HAP-1 (cell line): ENCODE results near the gene CACNA1C.

Source experiments
- DNase-seq, 2 experiments: peaks; one replicate each; pipeline ENCODE4 v3.0.0-alpha.2; 2016 to 2020; ENCODE audit warnings: low spot score in 2 of 2
- H3K27me3 ChIP-seq: fragments of 250-450 bp; sonication (Bioruptor Pico); 2 replicates; pipeline ENCODE4 v1.5.1; 2020; ENCODE audit warnings: low read depth, mild to moderate bottlenecking, moderate library complexity
- H3K36me3 ChIP-seq: fragments of 250-450 bp; sonication (Bioruptor Pico); replicated peaks from 2 replicates; pipeline ENCODE4 v1.5.1; 2020; ENCODE audit warnings: mild to moderate bottlenecking
- H3K4me1 ChIP-seq: fragments of 250-450 bp; sonication (Bioruptor Pico); 2 replicates; pipeline ENCODE4 v1.5.1; 2020; ENCODE audit warnings: mild to moderate bottlenecking
- H3K4me3 ChIP-seq: fragments of 250-450 bp; sonication (Bioruptor Pico); 2 replicates; pipeline ENCODE4 v1.5.1; 2020; ENCODE audit warnings: mild to moderate bottlenecking, moderate library complexity
- H3K9me3 ChIP-seq: fragments of 250-450 bp; sonication (Bioruptor Pico); 2 replicates; pipeline ENCODE4 v1.5.1; 2020; ENCODE audit warnings: mild to moderate bottlenecking, moderate library complexity
- in situ Hi-C: fragments of 300-500 bp; cut with MboI; formaldehyde crosslinking; loops from 3 replicates; pipeline ENCODE4 v1.14.3; 2020; ENCODE audit warnings: low sequenced_read_pairs, inconsistent platforms, mixed read lengths

Gene CACNA1C

DNA sequence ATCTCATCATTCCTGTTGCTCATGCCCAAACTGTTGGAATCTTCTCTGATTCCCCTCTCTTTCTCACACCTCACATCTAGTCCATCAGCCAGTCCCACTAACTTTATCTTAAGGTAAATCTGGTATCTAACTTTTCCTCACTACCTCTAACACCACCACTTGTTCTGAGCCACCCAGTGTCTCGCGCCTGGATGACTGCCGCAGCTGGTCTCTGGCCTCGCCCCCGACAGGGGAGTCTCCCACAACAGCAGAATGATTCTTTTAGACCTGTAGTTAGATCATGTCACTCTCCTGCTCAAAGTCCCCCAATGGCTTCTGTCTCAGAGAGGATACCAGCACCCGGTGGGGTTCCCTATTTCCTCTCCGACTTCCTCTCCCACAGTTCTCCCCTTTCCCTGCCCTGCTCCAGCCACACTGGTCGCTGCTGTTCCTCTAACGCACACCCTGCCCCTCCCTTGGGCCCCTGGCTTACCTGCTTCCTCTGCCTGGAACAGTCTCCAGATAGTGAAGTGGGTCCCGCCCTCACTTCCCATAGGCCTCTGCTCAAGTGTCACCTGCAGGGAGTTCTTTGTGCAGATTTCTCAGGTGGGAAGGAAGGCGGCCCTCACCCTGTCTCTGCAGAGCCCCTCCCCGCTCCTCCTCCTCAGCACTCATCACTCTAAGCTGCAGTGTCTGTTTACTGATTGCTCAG, 403.5 kb downstream of the CACNA1C start:
- DNase-seq = no peak
- in situ Hi-C loops = no loop called here
- no peaks in the 10 kb centered on the region for H3K4me1 ChIP-seq
- no peaks in the 10 kb centered on the region for H3K36me3 ChIP-seq
- H3K27me3 ChIP-seq = no peaks in the 10 kb centered on the region
- H3K4me3 ChIP-seq = no peak overlapping the region
- H3K9me3 ChIP-seq = no peaks in the 10 kb centered on the region

DNA sequence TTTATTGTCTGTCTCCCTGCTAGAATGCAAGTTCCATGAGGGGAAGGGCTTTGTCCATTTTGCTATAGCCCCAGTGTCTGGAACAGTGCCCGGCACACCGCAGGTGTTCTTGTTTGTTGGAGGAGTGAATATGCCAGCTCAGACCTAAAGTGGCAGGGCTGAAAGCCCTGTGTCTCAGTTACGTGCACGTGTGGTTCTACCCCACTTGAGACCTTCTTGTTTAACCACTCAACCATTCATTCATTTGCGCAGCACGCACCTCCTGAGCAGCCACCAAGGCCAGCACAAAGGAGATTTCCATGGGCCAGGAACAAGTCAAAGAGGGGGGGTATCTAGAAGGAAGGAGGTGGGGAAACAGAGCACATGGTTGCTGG, 404.0 kb downstream of the CACNA1C start:
- DNase-seq = no peak
- Histone ChIP-seq H3K4me3 (no peak overlapping the region), H3K4me1 (no peaks in the 10 kb centered on the region), H3K27me3 (no peaks in the 10 kb centered on the region), H3K9me3 (no peaks in the 10 kb centered on the region), H3K36me3 (no peaks in the 10 kb centered on the region)
- in situ Hi-C loops = no loop called here

DNA sequence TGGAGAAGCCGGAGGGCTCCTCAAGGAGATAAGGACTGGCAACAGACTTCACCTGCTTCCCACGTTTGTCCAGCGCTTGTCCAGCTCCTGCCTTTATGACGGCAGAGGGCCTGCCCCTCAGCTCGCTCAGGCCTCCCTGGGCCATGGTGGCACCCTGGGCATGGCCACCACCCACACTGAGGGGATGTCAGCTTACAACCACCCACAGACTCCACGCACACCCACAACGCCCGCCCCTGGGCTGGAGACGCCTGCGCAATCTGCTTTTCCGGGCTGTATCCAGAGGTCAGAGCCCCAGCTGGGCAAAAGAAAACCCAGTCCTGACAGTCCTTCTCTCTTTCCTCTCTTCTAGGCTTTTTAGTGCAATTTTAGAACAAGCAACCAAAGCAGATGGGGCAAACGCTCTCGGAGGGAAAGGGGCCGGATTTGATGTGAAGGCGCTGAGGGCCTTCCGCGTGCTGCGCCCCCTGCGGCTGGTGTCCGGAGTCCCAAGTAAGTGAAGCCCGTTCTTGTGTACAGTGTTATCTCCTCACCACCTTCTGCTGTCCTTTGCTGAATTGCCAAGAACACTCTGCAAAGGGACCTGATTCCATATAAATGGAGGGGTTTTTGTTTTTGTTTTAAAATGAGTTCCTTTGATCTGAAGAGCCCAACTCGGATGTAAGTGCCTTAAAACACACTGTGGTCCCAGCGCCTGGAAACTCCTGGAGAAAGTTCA, 404.6 kb downstream of the CACNA1C start:
- DNase-seq = no peak

DNA sequence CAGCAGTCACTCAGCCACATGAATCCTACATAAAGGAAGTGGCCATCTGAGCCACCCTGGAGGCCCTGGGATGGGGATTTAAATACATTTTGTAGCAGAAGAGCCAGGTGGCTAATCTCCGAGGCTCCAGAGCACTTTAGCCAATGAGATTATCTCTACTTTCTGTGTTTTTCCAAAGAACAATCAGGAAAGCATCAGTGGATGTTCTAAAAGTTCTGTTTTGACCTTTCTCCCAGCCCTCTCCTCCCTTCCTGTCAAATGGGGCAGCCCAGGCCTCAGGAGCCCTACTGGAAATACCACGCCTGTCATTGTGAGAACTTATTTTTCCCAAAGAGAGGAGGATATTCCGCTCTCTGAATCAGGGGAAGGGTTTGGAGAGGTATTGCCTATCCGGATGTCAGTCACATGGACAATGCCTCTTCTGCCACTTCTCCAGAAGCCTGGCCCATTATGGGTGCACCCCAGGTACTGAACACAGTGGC, 405.2 kb downstream of the CACNA1C start:
- Histone ChIP-seq H3K9me3 (no peaks in the 10 kb centered on the region), H3K36me3 (no peaks in the 10 kb centered on the region), H3K27me3 (no peaks in the 10 kb centered on the region), H3K4me3 (no peak overlapping the region), H3K4me1 (no peaks in the 10 kb centered on the region)
- no peak for DNase-seq
- in situ Hi-C loops = no loop called here

More for the DNA sequence above, 404.6 kb downstream of the CACNA1C start:
- Histone ChIP-seq H3K36me3 (no peaks in the 10 kb centered on the region), H3K4me1 (no peaks in the 10 kb centered on the region), H3K9me3 (no peaks in the 10 kb centered on the region), H3K4me3 (no peak overlapping the region), H3K27me3 (no peaks in the 10 kb centered on the region)
- in situ Hi-C loops = no loop called here

DNA sequence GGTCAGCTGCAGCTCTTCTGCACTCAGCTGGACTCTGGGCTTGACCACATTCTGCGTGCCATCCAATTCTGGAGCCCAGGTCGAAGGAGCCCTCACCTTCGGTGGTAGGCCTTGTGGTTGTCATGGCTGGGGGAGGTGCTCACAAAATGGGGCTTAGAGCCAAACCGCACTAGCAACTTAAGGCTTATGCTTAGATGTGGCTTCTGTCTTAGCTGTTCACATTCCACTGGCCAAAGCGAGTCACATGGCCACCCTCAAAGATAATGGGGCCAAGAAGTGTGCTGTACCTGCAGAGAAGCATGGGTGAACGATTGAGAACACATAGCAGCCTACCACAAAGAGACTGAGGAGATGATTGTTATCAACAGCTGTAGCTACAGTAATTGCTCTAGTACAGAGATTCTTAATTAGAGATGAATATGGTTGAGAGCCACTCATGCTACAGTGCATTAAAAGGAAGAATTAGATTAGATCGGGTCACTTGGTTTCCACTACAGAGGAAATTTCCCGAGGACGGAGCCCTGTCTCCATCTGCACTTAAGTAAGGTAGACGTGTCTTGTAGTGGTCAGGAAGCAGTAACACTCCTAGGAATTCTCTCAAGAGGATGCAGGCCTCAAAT, 407.4 kb downstream of the CACNA1C start:
- in situ Hi-C loops = no loop called here
- H3K27me3 ChIP-seq = no peaks in the 10 kb centered on the region

DNA sequence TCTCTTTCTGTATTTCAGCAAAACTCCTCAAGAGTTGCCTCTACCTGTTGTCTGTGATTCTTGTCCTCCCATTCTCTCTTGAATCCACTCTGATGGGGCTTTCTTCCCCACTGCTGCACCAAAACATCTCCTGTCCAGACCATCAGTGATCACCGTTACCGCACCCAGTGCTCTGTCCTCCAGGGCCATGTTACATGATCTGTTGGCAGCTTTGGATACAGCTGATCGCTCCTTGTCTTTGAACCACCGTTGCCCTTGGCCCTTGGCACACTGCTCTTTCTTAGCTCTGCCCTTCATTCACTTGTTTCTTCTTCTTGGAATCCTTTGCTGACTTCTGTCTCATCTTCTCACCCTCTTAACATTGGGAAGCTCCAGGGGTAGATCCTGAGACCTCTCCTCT, 408.3 kb downstream of the CACNA1C start:
- H3K4me3 ChIP-seq = no peak overlapping the region
- no peaks in the 10 kb centered on the region for H3K36me3 ChIP-seq
- no peaks in the 10 kb centered on the region for H3K9me3 ChIP-seq
- in situ Hi-C loops = no loop called here
- no peaks in the 10 kb centered on the region for H3K27me3 ChIP-seq
- H3K4me1 ChIP-seq = no peaks in the 10 kb centered on the region
- DNase-seq = no peak

More for the DNA sequence above, 407.4 kb downstream of the CACNA1C start:
- Histone ChIP-seq H3K36me3 (no peaks in the 10 kb centered on the region), H3K4me1 (no peaks in the 10 kb centered on the region), H3K9me3 (no peaks in the 10 kb centered on the region), H3K4me3 (no peak overlapping the region)
- no peak for DNase-seq

DNA sequence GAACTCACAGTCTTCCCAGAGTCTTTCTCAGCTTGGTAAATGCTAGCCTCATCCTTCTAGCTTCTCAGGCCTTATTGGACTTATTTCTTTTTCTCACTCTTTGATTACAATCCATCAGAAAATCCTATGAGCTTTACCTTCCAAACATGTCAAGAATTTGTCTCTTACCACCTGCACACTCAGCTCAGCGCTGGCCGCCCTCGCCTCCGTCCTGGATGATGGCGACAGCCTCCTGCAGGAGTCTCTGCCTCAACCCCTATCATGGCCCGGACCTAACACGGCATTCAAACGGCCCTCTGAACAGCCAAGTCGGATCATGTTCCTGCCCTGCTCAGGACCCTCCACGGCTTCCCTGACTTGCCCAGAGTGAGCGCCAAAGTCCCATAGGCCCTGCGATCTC, 408.9 kb downstream of the CACNA1C start:
- no peak for DNase-seq
- in situ Hi-C loops = no loop called here
- Histone ChIP-seq H3K27me3 (no peaks in the 10 kb centered on the region), H3K4me1 (no peaks in the 10 kb centered on the region), H3K36me3 (no peaks in the 10 kb centered on the region), H3K9me3 (no peaks in the 10 kb centered on the region), H3K4me3 (no peak overlapping the region)

DNA sequence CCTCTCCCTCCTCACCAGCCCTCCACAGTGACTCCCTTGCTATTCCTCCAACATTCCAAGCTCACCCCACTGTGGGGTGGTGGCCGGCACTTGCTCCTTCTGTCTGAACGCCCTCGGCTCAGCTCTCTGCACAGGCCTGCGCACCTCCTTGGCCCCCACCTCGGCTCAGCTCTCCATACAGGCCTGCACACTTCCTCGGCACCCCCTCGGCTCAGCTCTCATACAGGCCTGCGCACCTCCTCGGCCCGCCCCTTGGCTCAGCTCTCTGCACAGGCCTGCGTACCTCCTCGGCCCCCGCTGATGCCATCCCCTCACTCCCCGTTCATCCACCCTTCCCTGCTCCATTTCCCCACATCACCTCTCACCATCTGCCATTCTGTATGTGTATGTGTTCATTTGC, 409.3 kb downstream of the CACNA1C start:
- in situ Hi-C loops = no loop called here
- Histone ChIP-seq H3K27me3 (no peaks in the 10 kb centered on the region), H3K9me3 (no peaks in the 10 kb centered on the region), H3K4me3 (no peak overlapping the region), H3K4me1 (no peaks in the 10 kb centered on the region), H3K36me3 (no peaks in the 10 kb centered on the region)
- no peak for DNase-seq

DNA sequence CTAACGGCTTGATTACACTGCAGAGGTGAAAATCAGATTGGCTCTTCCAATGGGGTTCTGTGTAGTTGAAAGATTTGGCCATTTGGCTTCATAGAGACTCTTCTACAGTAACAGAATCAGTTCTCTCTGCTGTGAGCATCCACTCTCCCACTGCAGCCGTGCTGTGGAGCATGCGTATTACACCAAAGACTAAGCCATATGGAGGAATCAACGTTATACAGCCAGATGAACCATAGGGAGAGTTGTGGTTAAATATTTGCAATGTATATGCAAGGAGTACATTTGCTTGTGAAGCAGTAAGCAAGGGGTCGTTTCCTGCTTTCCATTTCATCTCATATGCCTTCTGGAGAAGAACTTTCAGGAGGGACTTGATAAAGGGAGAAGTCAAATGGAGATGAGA, 410.9 kb downstream of the CACNA1C start:
- in situ Hi-C loops = no loop called here

DNA sequence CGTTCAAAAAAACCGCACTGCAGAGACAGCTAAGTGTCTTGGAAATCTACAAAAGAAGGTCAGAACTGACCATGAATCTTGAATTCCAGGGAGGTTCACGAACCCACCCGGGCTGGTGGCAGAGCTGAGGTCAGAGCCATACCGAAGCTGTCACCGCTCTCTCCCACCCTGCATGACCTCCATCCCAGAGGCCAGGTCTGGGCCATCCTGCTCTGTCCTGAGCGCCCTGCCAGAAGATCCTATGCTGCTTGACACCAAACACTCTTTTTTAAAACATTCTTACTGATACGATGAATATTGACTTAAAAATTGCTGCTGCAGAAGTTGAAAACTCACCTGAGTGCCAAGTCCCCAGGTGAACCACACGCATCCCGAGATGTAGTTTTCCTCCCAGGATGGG, 412.9 kb downstream of the CACNA1C start:
- in situ Hi-C loops = no loop called here
- H3K27me3 ChIP-seq = no peaks in the 10 kb centered on the region
- no peaks in the 10 kb centered on the region for H3K36me3 ChIP-seq
- no peaks in the 10 kb centered on the region for H3K4me1 ChIP-seq
- H3K9me3 ChIP-seq = no peaks in the 10 kb centered on the region
- DNase-seq = no peak
- H3K4me3 ChIP-seq = no peak overlapping the region

More for the DNA sequence above, 410.9 kb downstream of the CACNA1C start:
- no peak for DNase-seq
- no peak overlapping the region for H3K4me3 ChIP-seq
- no peaks in the 10 kb centered on the region for H3K4me1 ChIP-seq
- H3K9me3 ChIP-seq = no peaks in the 10 kb centered on the region
- no peaks in the 10 kb centered on the region for H3K36me3 ChIP-seq
- no peaks in the 10 kb centered on the region for H3K27me3 ChIP-seq

DNA sequence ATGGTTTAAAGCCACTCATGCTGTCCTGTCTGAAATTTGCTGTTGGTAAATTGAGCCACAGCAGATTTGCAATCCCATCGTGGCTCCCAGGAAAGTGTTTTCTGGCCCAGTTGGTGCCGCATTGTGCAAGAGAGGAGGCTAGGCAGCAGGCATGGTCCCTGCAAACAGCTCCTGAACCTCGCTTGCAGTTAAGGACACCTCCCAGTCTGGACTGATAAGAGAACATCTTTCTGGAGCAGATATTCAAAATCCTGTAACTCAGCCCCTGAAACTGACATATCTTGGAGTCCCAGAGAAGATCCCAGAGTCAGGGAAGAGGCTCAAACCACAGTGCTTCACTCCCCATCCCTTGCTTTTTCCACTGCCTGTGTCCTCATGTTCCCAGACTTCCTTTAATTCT, 413.4 kb downstream of the CACNA1C start:
- Histone ChIP-seq H3K4me1 (no peaks in the 10 kb centered on the region), H3K27me3 (no peaks in the 10 kb centered on the region), H3K9me3 (no peaks in the 10 kb centered on the region), H3K36me3 (no peaks in the 10 kb centered on the region), H3K4me3 (no peak overlapping the region)
- no peak for DNase-seq
- in situ Hi-C loops = no loop called here

DNA sequence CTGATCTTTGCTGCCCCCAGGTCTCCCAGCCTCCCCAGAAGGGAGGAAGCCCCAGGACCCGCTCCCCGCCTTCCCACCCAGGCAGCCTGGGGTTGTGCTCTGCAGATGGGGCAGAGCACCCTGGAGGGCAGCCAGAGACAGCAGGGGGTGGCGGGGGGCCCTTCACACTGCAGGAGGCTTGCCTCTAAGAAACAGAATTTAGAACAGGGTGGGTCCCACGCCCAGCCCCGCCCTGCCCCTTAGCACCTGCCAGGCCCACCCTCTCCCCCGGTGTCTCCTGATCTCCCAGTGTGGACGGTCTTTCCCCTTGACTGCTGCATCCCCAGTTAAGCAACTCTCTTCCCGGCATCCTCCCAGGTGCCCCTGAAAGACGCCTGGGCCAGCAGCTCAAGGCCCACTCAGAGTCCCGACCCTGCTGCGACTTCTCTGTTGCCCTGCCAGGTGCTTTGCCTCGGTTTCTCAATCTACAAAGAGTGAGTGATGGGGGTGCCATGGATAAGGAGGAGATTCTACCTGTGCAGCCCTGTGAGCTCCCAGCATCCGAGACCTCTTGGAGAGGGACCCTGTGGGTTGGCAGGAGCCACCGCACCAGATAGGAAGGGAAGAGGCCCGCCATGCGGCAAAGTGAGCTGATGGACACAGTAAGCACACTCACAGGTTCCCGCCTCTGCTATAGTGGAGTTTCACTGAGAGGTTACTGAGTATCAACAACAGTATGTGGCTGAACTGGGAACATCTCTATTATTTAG, 414.8 kb downstream of the CACNA1C start:
- Histone ChIP-seq H3K4me1 (no peaks in the 10 kb centered on the region), H3K27me3 (no peaks in the 10 kb centered on the region), H3K4me3 (no peak overlapping the region), H3K9me3 (no peaks in the 10 kb centered on the region), H3K36me3 (no peaks in the 10 kb centered on the region)
- in situ Hi-C loops = no loop called here
- no peak for DNase-seq

DNA sequence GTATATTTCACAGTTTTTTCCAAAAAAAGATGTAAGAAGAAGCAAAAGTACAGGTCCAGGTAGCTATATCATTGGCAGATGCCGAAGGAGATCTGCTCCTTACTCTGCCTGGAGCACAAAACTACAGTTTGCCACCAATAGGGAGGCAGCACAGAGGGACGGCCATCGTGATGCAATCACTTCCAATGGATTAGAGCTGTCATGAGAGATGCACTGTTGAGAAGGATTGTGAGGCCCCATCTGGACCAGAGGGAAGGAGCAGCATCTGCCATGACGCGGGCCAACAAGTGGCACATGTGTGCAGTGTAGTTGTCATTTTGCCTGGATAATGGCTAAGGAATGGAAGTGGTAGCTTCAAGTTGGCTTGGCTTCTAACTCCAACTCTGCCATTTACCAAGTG, 423.2 kb downstream of the CACNA1C start:
- H3K36me3 ChIP-seq = no peaks in the 10 kb centered on the region
- in situ Hi-C loops = no loop called here

More for the DNA sequence above, 423.2 kb downstream of the CACNA1C start:
- no peak overlapping the region for H3K4me3 ChIP-seq
- DNase-seq = no peak
- no peaks in the 10 kb centered on the region for H3K4me1 ChIP-seq
- H3K9me3 ChIP-seq = no peaks in the 10 kb centered on the region
- H3K27me3 ChIP-seq = no peaks in the 10 kb centered on the region; the same call in 1 of the 2 replicates
